PFSK-1 (cell line): Measurements from ENCODE around the gene TMEM255B.

Experiments used
- FOXP2 ChIP-seq: optimal IDR thresholded peaks from 2 replicates; pipeline ENCODE3; 2011; ENCODE audit warnings: borderline replicate concordance, control low read depth, inconsistent platforms; ENCODE audit not compliant: insufficient read depth; ENCODE audit errors: extremely low read length, extremely low read depth
- POLR2AphosphoS5 ChIP-seq: IDR thresholded peaks from 2 replicates; pipeline ENCODE4 v1.6.1; 2012; ENCODE audit warnings: low read depth, mild to moderate bottlenecking, control low read depth, low read length, moderate library complexity
- SIN3A ChIP-seq: IDR thresholded peaks from 2 replicates; pipeline ENCODE4 v1.6.1; 2012; ENCODE audit warnings: mild to moderate bottlenecking, low read length, moderate library complexity, borderline replicate concordance; ENCODE audit not compliant: insufficient read depth
- TAF1 ChIP-seq: IDR thresholded peaks from 2 replicates; pipeline ENCODE4 v1.6.1; 2012; ENCODE audit warnings: low read length, control low read depth, borderline replicate concordance; ENCODE audit not compliant: insufficient read depth

GRCh38 chr13:113762538-113762937 lies 3.5 kb downstream of the TMEM255B start:
- no peak for TF ChIP-seq POLR2AphosphoS5
- TF ChIP-seq SIN3A = no peak
- no peak for TF ChIP-seq FOXP2
- TF ChIP-seq TAF1 = no peak
